ENCODE measurements around the gene PALLD. TPM values are rescaled to one million over a fixed set of nuclear protein-coding genes. Genes with fewer than 3 reads are reported as not detected.

The PALLD gene
- total RNA-seq, 1 experiment from 2014 or later = 166 TPM

DNA sequence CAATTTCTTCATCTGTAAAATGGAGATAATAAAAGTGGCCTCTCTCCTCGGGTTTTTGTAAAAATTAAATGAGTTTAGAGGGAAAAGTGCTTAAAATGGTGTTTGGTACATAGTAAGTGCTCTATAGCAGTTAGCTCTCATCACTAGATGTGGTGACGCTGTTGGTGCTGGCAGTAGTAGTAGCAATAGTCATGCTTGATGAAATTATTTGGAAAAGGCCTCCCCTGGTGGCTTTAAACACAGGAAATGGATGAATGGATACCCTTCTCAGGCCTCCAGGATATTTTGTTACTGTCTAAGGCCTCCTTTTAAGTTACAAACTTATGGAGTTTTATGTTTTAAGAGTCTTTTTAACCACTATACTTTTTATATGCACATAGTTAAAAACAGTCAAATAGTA, 370.3 kb downstream of the PALLD start:
- peaks cover 95% of the 10 kb centered on the region for H3K79me2 ChIP-seq (ENCODE audit: insufficient read depth, low read length)
- ChIA-PET RAD21 (ENCODE audit: low non-redundant PET in 1 of 2, low total read pairs in 2 of 2, uncharacterized antibody in 2 of 2, unreplicated experiment in 2 of 2) (no interaction called here), CTCF (no interaction called here), POLR2A (no interaction called here)
- no peaks in the 10 kb centered on the region for H3K9me2 ChIP-seq (ENCODE audit: insufficient read depth)
- H3K27ac ChIP-seq (ENCODE audit: low read depth, low read length) = no peak overlapping the region
- no peak overlapping the region for H3K9ac ChIP-seq (ENCODE audit: low read length)
- H4K20me1 ChIP-seq (ENCODE audit: insufficient read depth) = peaks cover 5% of the 10 kb centered on the region; the same call in 1 of the 2 replicates
- no peak for ATAC-seq
- H3K4me3 ChIP-seq (replicated peaks in 1 of 2; ENCODE audit: low read depth in 1 of 2, low read length in 2 of 2) = no peak overlapping the region
- H3K4me1 ChIP-seq (ENCODE audit: control insufficient read depth in 1 of 2, insufficient read depth in 2 of 2, low read length in 2 of 2) = no peaks in the 10 kb centered on the region
- peaks cover 2 to 5% of the 10 kb centered on the region in 2 experiments; a peak in 2 of 4 replicates for H3K36me3 ChIP-seq (ENCODE audit: control insufficient read depth in 1 of 2, insufficient read depth in 2 of 2, low read length in 2 of 2)
- TF ChIP-seq, protein P1, sequence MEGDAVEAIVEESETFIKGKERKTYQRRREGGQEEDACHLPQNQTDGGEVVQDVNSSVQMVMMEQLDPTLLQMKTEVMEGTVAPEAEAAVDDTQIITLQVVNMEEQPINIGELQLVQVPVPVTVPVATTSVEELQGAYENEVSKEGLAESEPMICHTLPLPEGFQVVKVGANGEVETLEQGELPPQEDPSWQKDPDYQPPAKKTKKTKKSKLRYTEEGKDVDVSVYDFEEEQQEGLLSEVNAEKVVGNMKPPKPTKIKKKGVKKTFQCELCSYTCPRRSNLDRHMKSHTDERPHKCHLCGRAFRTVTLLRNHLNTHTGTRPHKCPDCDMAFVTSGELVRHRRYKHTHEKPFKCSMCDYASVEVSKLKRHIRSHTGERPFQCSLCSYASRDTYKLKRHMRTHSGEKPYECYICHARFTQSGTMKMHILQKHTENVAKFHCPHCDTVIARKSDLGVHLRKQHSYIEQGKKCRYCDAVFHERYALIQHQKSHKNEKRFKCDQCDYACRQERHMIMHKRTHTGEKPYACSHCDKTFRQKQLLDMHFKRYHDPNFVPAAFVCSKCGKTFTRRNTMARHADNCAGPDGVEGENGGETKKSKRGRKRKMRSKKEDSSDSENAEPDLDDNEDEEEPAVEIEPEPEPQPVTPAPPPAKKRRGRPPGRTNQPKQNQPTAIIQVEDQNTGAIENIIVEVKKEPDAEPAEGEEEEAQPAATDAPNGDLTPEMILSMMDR (IDR thresholded peaks at IDR 0.05 in 2 of 3, conservative IDR thresholded peaks at IDR 0.05 in 1 of 3; ENCODE audit: borderline replicate concordance in 1 of 3, insufficient read depth in 1 of 3, low read depth in 2 of 3, low read length in 2 of 3) = no peak
- no peak for TF ChIP-seq ZFX (IDR thresholded peaks at IDR 0.05)
- TF ChIP-seq RAD21 (IDR thresholded peaks at IDR 0.05; ENCODE audit: low read depth) = no peak
- TF ChIP-seq TCF7L2 (IDR thresholded peaks at IDR 0.05; ENCODE audit: borderline replicate concordance, extremely low read depth, insufficient read depth, insufficient read length) = no peak
- TF ChIP-seq, protein P2, sequence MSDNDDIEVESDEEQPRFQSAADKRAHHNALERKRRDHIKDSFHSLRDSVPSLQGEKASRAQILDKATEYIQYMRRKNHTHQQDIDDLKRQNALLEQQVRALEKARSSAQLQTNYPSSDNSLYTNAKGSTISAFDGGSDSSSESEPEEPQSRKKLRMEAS (IDR thresholded peaks at IDR 0.05) = no peak
- no peak for TF ChIP-seq POLR2AphosphoS5 (IDR thresholded peaks at IDR 0.05; ENCODE audit: low read depth, low read length)
- no peak for TF ChIP-seq SIN3A (IDR thresholded peaks at IDR 0.05; ENCODE audit: low read depth)
- TF ChIP-seq, protein P3, sequence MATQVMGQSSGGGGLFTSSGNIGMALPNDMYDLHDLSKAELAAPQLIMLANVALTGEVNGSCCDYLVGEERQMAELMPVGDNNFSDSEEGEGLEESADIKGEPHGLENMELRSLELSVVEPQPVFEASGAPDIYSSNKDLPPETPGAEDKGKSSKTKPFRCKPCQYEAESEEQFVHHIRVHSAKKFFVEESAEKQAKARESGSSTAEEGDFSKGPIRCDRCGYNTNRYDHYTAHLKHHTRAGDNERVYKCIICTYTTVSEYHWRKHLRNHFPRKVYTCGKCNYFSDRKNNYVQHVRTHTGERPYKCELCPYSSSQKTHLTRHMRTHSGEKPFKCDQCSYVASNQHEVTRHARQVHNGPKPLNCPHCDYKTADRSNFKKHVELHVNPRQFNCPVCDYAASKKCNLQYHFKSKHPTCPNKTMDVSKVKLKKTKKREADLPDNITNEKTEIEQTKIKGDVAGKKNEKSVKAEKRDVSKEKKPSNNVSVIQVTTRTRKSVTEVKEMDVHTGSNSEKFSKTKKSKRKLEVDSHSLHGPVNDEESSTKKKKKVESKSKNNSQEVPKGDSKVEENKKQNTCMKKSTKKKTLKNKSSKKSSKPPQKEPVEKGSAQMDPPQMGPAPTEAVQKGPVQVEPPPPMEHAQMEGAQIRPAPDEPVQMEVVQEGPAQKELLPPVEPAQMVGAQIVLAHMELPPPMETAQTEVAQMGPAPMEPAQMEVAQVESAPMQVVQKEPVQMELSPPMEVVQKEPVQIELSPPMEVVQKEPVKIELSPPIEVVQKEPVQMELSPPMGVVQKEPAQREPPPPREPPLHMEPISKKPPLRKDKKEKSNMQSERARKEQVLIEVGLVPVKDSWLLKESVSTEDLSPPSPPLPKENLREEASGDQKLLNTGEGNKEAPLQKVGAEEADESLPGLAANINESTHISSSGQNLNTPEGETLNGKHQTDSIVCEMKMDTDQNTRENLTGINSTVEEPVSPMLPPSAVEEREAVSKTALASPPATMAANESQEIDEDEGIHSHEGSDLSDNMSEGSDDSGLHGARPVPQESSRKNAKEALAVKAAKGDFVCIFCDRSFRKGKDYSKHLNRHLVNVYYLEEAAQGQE (IDR thresholded peaks at IDR 0.05; ENCODE audit: low read depth) = no peak
- no peak for TF ChIP-seq ELF1 (IDR thresholded peaks at IDR 0.05; ENCODE audit: borderline replicate concordance, low read depth)
- no peak for TF ChIP-seq FOSL1 (IDR thresholded peaks at IDR 0.05; ENCODE audit: low read depth)
- no peak for TF ChIP-seq SRF (IDR thresholded peaks at IDR 0.05; ENCODE audit: low read depth)
- no peak for TF ChIP-seq CEBPB (IDR thresholded peaks at IDR 0.05; ENCODE audit: low read depth)
- TF ChIP-seq JUND (IDR thresholded peaks at IDR 0.05) = no peak
- TF ChIP-seq POLR2A (IDR thresholded peaks at IDR 0.05; ENCODE audit: borderline replicate concordance, extremely low read depth, insufficient read depth, insufficient read length) = no peak
- TF ChIP-seq, protein P4, sequence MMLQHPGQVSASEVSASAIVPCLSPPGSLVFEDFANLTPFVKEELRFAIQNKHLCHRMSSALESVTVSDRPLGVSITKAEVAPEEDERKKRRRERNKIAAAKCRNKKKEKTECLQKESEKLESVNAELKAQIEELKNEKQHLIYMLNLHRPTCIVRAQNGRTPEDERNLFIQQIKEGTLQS (IDR thresholded peaks at IDR 0.05) = no peak
- TF ChIP-seq ZNF274 (IDR thresholded peaks at IDR 0.05; ENCODE audit: low read depth, low read length) = no peak
- TF ChIP-seq YY1 (IDR thresholded peaks at IDR 0.05; ENCODE audit: extremely low read depth, insufficient replicate concordance, low read depth, low read length) = no peak
- TF ChIP-seq, protein P5, sequence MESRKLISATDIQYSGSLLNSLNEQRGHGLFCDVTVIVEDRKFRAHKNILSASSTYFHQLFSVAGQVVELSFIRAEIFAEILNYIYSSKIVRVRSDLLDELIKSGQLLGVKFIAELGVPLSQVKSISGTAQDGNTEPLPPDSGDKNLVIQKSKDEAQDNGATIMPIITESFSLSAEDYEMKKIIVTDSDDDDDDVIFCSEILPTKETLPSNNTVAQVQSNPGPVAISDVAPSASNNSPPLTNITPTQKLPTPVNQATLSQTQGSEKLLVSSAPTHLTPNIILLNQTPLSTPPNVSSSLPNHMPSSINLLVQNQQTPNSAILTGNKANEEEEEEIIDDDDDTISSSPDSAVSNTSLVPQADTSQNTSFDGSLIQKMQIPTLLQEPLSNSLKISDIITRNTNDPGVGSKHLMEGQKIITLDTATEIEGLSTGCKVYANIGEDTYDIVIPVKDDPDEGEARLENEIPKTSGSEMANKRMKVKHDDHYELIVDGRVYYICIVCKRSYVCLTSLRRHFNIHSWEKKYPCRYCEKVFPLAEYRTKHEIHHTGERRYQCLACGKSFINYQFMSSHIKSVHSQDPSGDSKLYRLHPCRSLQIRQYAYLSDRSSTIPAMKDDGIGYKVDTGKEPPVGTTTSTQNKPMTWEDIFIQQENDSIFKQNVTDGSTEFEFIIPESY (IDR thresholded peaks at IDR 0.05; ENCODE audit: extremely low read depth, insufficient replicate concordance, low read length) = no peak
- TF ChIP-seq EZH2 (IDR thresholded peaks at IDR 0.05) = no peak
- TF ChIP-seq SP1 (IDR thresholded peaks at IDR 0.05; ENCODE audit: low read depth) = no peak
- no peak overlapping the region for H2AFZ ChIP-seq (ENCODE audit: low read depth, low read length, poor library complexity, severe bottlenecking)
- intact Hi-C loops (cut with micrococcal nuclease) = no loop called here
- no TSS peak for BruUV-seq (replicated peaks)
- no peak overlapping the region for H3K4me2 ChIP-seq (ENCODE audit: low read length)
- no peaks in the 10 kb centered on the region for H3K9me3 ChIP-seq (ENCODE audit: control insufficient read depth in 1 of 2, insufficient read depth in 1 of 2, low read depth in 1 of 2, low read length in 2 of 2)
- no peaks in the 10 kb centered on the region for H3K27me3 ChIP-seq (ENCODE audit: insufficient read depth, low read length)
- no peak for DNase-seq (ENCODE audit: low read depth, low spot score)
